HepG2 (cell line): ENCODE measurements around the gene CDKN1A. TPM values are rescaled to one million over a fixed set of nuclear protein-coding genes. Genes with fewer than 3 reads are reported as not detected.

Source experiments
- ISX ChIP-seq: sonication (generic); formaldehyde crosslinking; conservative IDR thresholded peaks from 2 replicates; pipeline ENCODE4 v1.5.0; 2020; ENCODE audit warnings: missing genetic modification reagents
- NCOA5 ChIP-seq: sonication (generic); formaldehyde crosslinking; IDR thresholded peaks from 2 replicates; pipeline ENCODE4 v1.4.0; 2020; ENCODE audit warnings: missing genetic modification reagents
- PRMT3 ChIP-seq: sonication (generic); formaldehyde crosslinking; IDR thresholded peaks from 2 replicates; pipeline ENCODE4 v1.8.1; 2022; ENCODE audit warnings: low read depth, mild to moderate bottlenecking, moderate library complexity, missing genetic modification reagents, borderline replicate concordance
- TAF15 ChIP-seq: fragments of 200-400 bp; formaldehyde crosslinking; IDR thresholded peaks from one replicate; pipeline ENCODE4 v1.6.1; 2018; ENCODE audit warnings: mild to moderate bottlenecking, low read depth, low read length; ENCODE audit not compliant: poor library complexity, severe bottlenecking
- TBX3 ChIP-seq: fragments of 450-650 bp; IDR thresholded peaks from 2 replicates; pipeline ENCODE4 v1.6.1; 2017; ENCODE audit warnings: antibody characterized with exemption, mild to moderate bottlenecking, inconsistent platforms, borderline replicate concordance
- TOPORS ChIP-seq: sonication (generic); formaldehyde crosslinking; IDR thresholded peaks from 2 replicates; pipeline ENCODE4 v1.8.0; 2023; ENCODE audit warnings: mild to moderate bottlenecking, missing genetic modification reagents
- XRCC5 ChIP-seq: fragments of 200-400 bp; formaldehyde crosslinking; optimal IDR thresholded peaks from 2 replicates; pipeline ENCODE3; 2017; ENCODE audit warnings: mild to moderate bottlenecking, low read length
- ZNF749 ChIP-seq: sonication (generic); formaldehyde crosslinking; IDR thresholded peaks from 2 replicates; pipeline ENCODE4 v1.8.0; 2022; ENCODE audit warnings: mild to moderate bottlenecking, missing genetic modification reagents, moderate library complexity, borderline replicate concordance
- ZNF891 ChIP-seq: sonication (generic); formaldehyde crosslinking; IDR thresholded peaks from 2 replicates; pipeline ENCODE4 v1.5.0; 2020; ENCODE audit warnings: mild to moderate bottlenecking, missing genetic modification reagents
- polyA plus RNA-seq, 8 experiments: library from polyadenylated mRNA; depleted of rRNA in 3 of 8; stranded (reverse) in 7 of 8; unstranded in 1 of 8; fragments of >200 nt; fragmentation: Illumina TruSeq in 4 of 8; extraction: Trizol in 4 of 8; gene quantifications; 2 replicates each; pipeline versions ENCODE4 v1.2.1 to v1.2.3, GENCODE V29; 2011 to 2016; ENCODE audit warnings: low read depth in 4 of 8, missing spikeins in 1 of 8, mixed read lengths in 1 of 8; ENCODE audit not compliant: insufficient read depth in 1 of 8
- total RNA-seq, 5 experiments: library from RNA; depleted of rRNA; stranded (reverse); fragments of >200 nt; fragmentation: Illumina TruSeq; extraction: Trizol; gene quantifications; 2 replicates each; pipeline ENCODE4 v1.2.3, GENCODE V29; 2016; ENCODE audit warnings: low read depth in 1 of 5
- TF ChIP-seq, protein P1 (sequence below): sonication (generic); formaldehyde crosslinking; conservative IDR thresholded peaks from 2 replicates; pipeline ENCODE4 v1.8.0; 2022; ENCODE audit warnings: low read depth, missing genetic modification reagents
- TF ChIP-seq, protein P2 (sequence below): sonication (generic); formaldehyde crosslinking; IDR thresholded peaks from 2 replicates; pipeline ENCODE4 v1.5.0; 2020; ENCODE audit warnings: missing genetic modification reagents

CDKN1A gene
- total and polyA plus RNA-seq, 2 of the 13 experiments (the other 11 are each of a cell fraction or from before 2014, with no cell fraction given) = 60.7 to 92.1 TPM

GRCh38 chr6:36642913-36643817 is 35.3 kb upstream of the CDKN1A start (continued):
- TF ChIP-seq, protein P1, sequence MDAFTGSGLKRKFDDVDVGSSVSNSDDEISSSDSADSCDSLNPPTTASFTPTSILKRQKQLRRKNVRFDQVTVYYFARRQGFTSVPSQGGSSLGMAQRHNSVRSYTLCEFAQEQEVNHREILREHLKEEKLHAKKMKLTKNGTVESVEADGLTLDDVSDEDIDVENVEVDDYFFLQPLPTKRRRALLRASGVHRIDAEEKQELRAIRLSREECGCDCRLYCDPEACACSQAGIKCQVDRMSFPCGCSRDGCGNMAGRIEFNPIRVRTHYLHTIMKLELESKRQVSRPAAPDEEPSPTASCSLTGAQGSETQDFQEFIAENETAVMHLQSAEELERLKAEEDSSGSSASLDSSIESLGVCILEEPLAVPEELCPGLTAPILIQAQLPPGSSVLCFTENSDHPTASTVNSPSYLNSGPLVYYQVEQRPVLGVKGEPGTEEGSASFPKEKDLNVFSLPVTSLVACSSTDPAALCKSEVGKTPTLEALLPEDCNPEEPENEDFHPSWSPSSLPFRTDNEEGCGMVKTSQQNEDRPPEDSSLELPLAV (CRISPR knock-in tag) = no peak
- no peak for TF ChIP-seq PRMT3 (CRISPR knock-in tag)
- no peak for TF ChIP-seq TOPORS (CRISPR knock-in tag)
- TF ChIP-seq ZNF749 (CRISPR knock-in tag) = 0 out of 2 replicates have a peak, but pooled peaks have one; percentile 41
- TF ChIP-seq XRCC5 = peak; percentile 43
- no peak for TF ChIP-seq TAF15
- 0 out of 2 replicates have a peak, but pooled peaks have one; percentile 51 for TF ChIP-seq ZNF891
- no peak for TF ChIP-seq ISX (CRISPR knock-in tag)
- TF ChIP-seq, protein P2, sequence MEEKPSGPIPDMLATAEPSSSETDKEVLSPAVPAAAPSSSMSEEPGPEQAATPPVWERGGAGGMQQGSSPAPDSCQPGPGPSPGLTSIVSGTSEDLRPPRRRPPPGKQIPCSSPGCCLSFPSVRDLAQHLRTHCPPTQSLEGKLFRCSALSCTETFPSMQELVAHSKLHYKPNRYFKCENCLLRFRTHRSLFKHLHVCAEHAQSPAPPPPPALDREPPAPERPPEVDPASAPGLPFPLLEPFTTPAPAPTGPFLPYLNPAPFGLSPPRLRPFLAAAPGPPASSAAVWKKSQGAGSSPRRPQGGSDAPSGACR (CRISPR knock-in tag) = 0 out of 2 replicates have a peak, but pooled peaks have one; percentile 68
- TF ChIP-seq NCOA5 (CRISPR knock-in tag) = no peak
- TF ChIP-seq TBX3 = no peak
